HCT116 (cell line): ENCODE measurements around the gene CBFA2T2. TPM values are rescaled to one million over a fixed set of nuclear protein-coding genes. Genes with fewer than 3 reads are reported as not detected.

Experiments used
- ATAC-seq: fragments of 200-7000 bp; cut with Tn5 transposase; 2 replicates; pipeline ENCODE4 v1.9.1; 2020; ENCODE audit warnings: mild to moderate bottlenecking, moderate library complexity
- BruUV-seq: library from RNA; stranded (reverse); fragments of 400-500 nt; replicated peaks from 2 replicates; lab custom pipeline; 2021; lab: Mats Ljungman, UMichigan
- CTCF ChIA-PET: fragments of 300-600 bp; sonication (Branson Sonifier 250); formaldehyde crosslinking; loops from one replicate; lab custom pipeline; 2021; ENCODE audit warnings: antibody characterized with exemption; lab: Charles Lee
- POLR2A ChIA-PET: fragments of 300-600, 350-600 bp; sonication (Branson Sonifier 250); formaldehyde crosslinking; loops from one replicate; lab custom pipeline; 2021; ENCODE audit warnings: antibody characterized with exemption; lab: Charles Lee
- RAD21 ChIA-PET, 2 experiments: fragments of 300-600 bp; sonication (Branson Sonifier 250); formaldehyde crosslinking; loops; one replicate each; lab custom pipeline; 2023; ENCODE audit warnings: low total read pairs in 2 of 2; ENCODE audit not compliant: uncharacterized antibody in 2 of 2, unreplicated experiment in 2 of 2, low non-redundant PET in 1 of 2; lab: Charles Lee
- DNase-seq: peaks from one replicate; pipeline ENCODE4 v3.0.0-alpha.2; 2010; ENCODE audit warnings: low read depth, low spot score
- H2AFZ ChIP-seq: fragments of 200-600 bp; shearing (Covaris generic), sonication (generic); 2 replicates; pipeline ENCODE4 v1.6.1; 2017; ENCODE audit warnings: low read depth, mixed run types, mixed read lengths, antibody characterized with exemption, low read length; ENCODE audit not compliant: poor library complexity, severe bottlenecking
- H3K27ac ChIP-seq: 2 replicates; pipeline ENCODE4 v1.5.1; 2012; ENCODE audit warnings: low read depth, low read length
- H3K27me3 ChIP-seq: fragments of 200-600 bp; sonication (generic); 2 replicates; pipeline ENCODE4 v1.6.1; 2016; ENCODE audit warnings: mixed run types, low read length, mixed read lengths; ENCODE audit not compliant: insufficient read depth
- H3K36me3 ChIP-seq, 2 experiments: fragments of 200-500 bp in 1 of 2; fragments of 200-600 bp in 1 of 2; sonication (Bioruptor generic) in 1 of 2; sonication (generic) in 1 of 2; 2 replicates each; pipeline versions ENCODE4 v1.5.1 to v1.6.1; 2014 to 2016; ENCODE audit warnings: low read length in 2 of 2, inconsistent platforms in 1 of 2, mixed read lengths in 1 of 2, mixed run types in 1 of 2; ENCODE audit not compliant: insufficient read depth in 2 of 2, control insufficient read depth in 1 of 2
- H3K4me1 ChIP-seq, 2 experiments: fragments of 200-600 bp in 1 of 2; sonication (generic) in 1 of 2; 2 replicates each; pipeline versions ENCODE4 v1.5.1 to v1.6.1; 2012 to 2017; ENCODE audit warnings: low read length in 2 of 2, inconsistent platforms in 1 of 2, mild to moderate bottlenecking in 1 of 2, mixed read lengths in 1 of 2, mixed run types in 1 of 2, moderate library complexity in 1 of 2; ENCODE audit not compliant: insufficient read depth in 2 of 2, control insufficient read depth in 1 of 2
- H3K4me2 ChIP-seq: fragments of 200-600 bp; sonication (generic); 2 replicates; pipeline ENCODE4 v1.6.1; 2017; ENCODE audit warnings: mixed run types, low read length, mixed read lengths
- H3K4me3 ChIP-seq, 2 experiments: fragments of 200-600 bp in 1 of 2; sonication (generic) in 1 of 2; replicated peaks in 1 of 2; 2 replicates each; pipeline ENCODE4 v1.5.1; 2011 to 2016; ENCODE audit warnings: low read length in 2 of 2, control low read depth in 1 of 2, low read depth in 1 of 2, mild to moderate bottlenecking in 1 of 2, mixed read lengths in 1 of 2, mixed run types in 1 of 2
- H3K79me2 ChIP-seq: fragments of 200-600 bp; sonication (generic); 2 replicates; pipeline ENCODE4 v1.6.1; 2017; ENCODE audit warnings: mild to moderate bottlenecking, mixed run types, low read length, moderate library complexity, mixed read lengths; ENCODE audit not compliant: insufficient read depth
- H3K9ac ChIP-seq: fragments of 200-600 bp; sonication (generic); 2 replicates; pipeline ENCODE4 v1.6.1; 2016; ENCODE audit warnings: low read length, mixed read lengths
- H3K9me2 ChIP-seq: fragments of 200-600 bp; sonication (generic), shearing (Covaris generic); 2 replicates; pipeline ENCODE4 v1.6.1; 2017; ENCODE audit warnings: mixed run types, mild to moderate bottlenecking, moderate library complexity; ENCODE audit not compliant: insufficient read depth
- H3K9me3 ChIP-seq, 2 experiments: fragments of 200-500 bp in 1 of 2; fragments of 200-600 bp in 1 of 2; sonication (Bioruptor generic) in 1 of 2; sonication (generic) in 1 of 2; 2 replicates each; pipeline ENCODE4 v1.6.1; 2014 to 2017; ENCODE audit warnings: low read length in 2 of 2, mixed read lengths in 2 of 2, inconsistent platforms in 1 of 2, low read depth in 1 of 2, mild to moderate bottlenecking in 1 of 2, mixed run types in 1 of 2, moderate library complexity in 1 of 2; ENCODE audit not compliant: control insufficient read depth in 1 of 2, insufficient read depth in 1 of 2
- H4K20me1 ChIP-seq: fragments of 200-600 bp; sonication (generic), shearing (Covaris generic); 2 replicates; pipeline ENCODE4 v1.6.1; 2017; ENCODE audit warnings: mixed run types, mild to moderate bottlenecking, moderate library complexity; ENCODE audit not compliant: insufficient read depth
- CBX3 ChIP-seq: IDR thresholded peaks from 2 replicates; pipeline ENCODE4 v1.6.1; 2012; ENCODE audit warnings: low read depth
- EZH2 ChIP-seq: fragments of 200-600 bp; sonication (generic); IDR thresholded peaks from 2 replicates; pipeline ENCODE4 v1.6.1; 2017; ENCODE audit warnings: antibody characterized with exemption, mixed run types
- FOSL1 ChIP-seq: IDR thresholded peaks from 2 replicates; pipeline ENCODE4 v1.6.1; 2012; ENCODE audit warnings: low read depth
- REST ChIP-seq: IDR thresholded peaks from 2 replicates; pipeline ENCODE4 v1.6.1; 2012; ENCODE audit warnings: low read depth
- SRF ChIP-seq: IDR thresholded peaks from 2 replicates; pipeline ENCODE4 v1.6.1; 2012; ENCODE audit warnings: low read depth
- TCF7L2 ChIP-seq: IDR thresholded peaks from 2 replicates; pipeline ENCODE4 v1.7.0; 2011; ENCODE audit warnings: borderline replicate concordance, inconsistent platforms; ENCODE audit not compliant: insufficient read depth, insufficient read length; ENCODE audit errors: extremely low read depth
- intact Hi-C: fragments of 100-400 bp; cut with micrococcal nuclease; formaldehyde crosslinking; loops from 2 replicates; pipeline ENCODE4 v1.10.0; 2022
- total RNA-seq: library from RNA; stranded (reverse); gene quantifications from one replicate; pipeline ENCODE4 v1.2.1, GENCODE V29; 2021; ENCODE audit not compliant: unreplicated experiment

Gene CBFA2T2
- total RNA-seq, 1 experiment from 2014 or later, result 8.0 TPM

- no peak overlapping the region for H3K27ac ChIP-seq
- H3K27me3 ChIP-seq, result no peaks in the 10 kb centered on the region
- no peaks in the 10 kb centered on the region for H3K9me3 ChIP-seq
- RAD21 ChIA-PET, result no interaction called here
- CTCF ChIA-PET, result no interaction called here
- no peaks in the 10 kb centered on the region for H3K4me1 ChIP-seq
- no peaks in the 10 kb centered on the region for H4K20me1 ChIP-seq
- H3K4me2 ChIP-seq, result no peak overlapping the region
- H3K36me3 ChIP-seq, result no peaks in the 10 kb centered on the region
- POLR2A ChIA-PET, result no interaction called here
- no peak overlapping the region for H3K9ac ChIP-seq
- intact Hi-C loops, result no loop called here
- DNase-seq (no peak), ATAC-seq (no peak)
- H3K4me3 ChIP-seq, result no peak overlapping the region
- BruUV-seq, result no TSS peak
- H3K9me2 ChIP-seq, result no peaks in the 10 kb centered on the region
- TF ChIP-seq CBX3 (no peak), FOSL1 (no peak), TCF7L2 (no peak), EZH2 (no peak), REST (no peak), SRF (no peak)
- H3K79me2 ChIP-seq, result no peaks in the 10 kb centered on the region
- H2AFZ ChIP-seq, result no peak overlapping the region
Observed at GRCh38 chr20:33477386-33478234, 12.3 kb upstream of the CBFA2T2 start.
